GM12864 (cell line): ENCODE results near the gene PUM1.

Experiments
- DNase-seq: peaks from one replicate; pipeline ENCODE4 v3.0.0-alpha.2; 2011; ENCODE audit warnings: low read depth
- H3K4me3 ChIP-seq: 2 replicates; pipeline ENCODE4 v1.5.1; 2011; ENCODE audit warnings: mild to moderate bottlenecking, low read depth, low read length, control low read depth
- CTCF ChIP-seq: IDR thresholded peaks from 2 replicates; pipeline ENCODE4 v1.5.1; 2011; ENCODE audit warnings: low read depth, mild to moderate bottlenecking, moderate library complexity, low read length, control low read depth, inconsistent platforms; ENCODE audit errors: missing control alignments

PUM1 gene

DNA sequence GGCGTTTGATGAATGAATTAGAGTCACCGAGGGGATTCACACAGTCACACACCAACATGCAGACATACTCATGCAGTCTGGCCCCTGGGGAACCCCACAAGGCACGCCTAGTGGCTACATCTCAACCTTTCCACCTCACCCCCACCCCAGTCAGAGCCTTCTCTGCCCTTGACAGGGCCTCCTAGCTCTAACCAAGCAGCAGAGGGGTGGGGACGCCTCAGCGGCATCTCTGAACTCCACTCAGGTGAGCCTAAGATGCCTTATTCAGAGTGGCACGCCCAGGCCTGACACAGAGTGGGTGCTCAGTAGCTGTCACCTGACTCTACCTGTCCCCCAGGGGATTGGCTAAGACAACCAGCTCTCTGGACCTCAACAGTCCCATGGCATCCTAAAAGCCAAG, 153.3 kb downstream of the PUM1 start:
- no peak for TF ChIP-seq CTCF

GRCh38 chr1:30911059-30911954, 154.2 kb downstream of the PUM1 start:
- peak; percentile 89 for TF ChIP-seq CTCF
- H3K4me3 ChIP-seq = no peak overlapping the region
- no peak for DNase-seq

More for the DNA sequence above, 153.3 kb downstream of the PUM1 start:
- H3K4me3 ChIP-seq = no peak overlapping the region
- DNase-seq = no peak

GRCh38 chr1:30909365-30910068, 156.0 kb downstream of the PUM1 start:
- TF ChIP-seq CTCF = no peak
- H3K4me3 ChIP-seq = no peak overlapping the region
- no peak for DNase-seq

- no peak for TF ChIP-seq CTCF
- no peak for DNase-seq
- H3K4me3 ChIP-seq = no peak within 1 kb of the TSS
These were observed 156.7 kb downstream of the PUM1 start, which contains the start of gene SDC3 for GRCh38 chr1:30908696-30909364. Gene SDC3 (minus strand): TSS chr1:30908758. CDS start chr1:30908586, 172 bp downstream.

DNA sequence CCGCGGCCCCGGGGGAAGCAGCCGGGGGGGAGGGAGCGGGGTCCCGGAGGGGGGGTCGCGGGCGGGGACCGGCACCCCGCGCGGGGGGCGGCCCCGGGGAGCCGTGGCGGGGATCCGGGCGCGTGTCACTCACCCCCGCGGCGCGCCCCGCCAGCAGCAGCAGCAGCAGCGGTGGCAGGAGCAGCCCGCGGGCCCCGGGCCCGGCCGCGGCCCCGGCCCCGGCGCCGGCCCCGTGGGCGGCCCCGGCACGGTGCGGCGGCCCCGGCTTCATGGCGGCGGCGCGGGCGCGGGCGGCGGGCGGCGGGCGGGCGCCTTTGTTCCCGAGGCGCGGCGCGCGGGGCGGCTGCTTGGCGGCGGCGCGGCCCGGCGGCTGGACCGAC, 157.2 kb downstream of the PUM1 start:
- no peak overlapping the region for H3K4me3 ChIP-seq
- no peak for DNase-seq
- no peak for TF ChIP-seq CTCF

DNA sequence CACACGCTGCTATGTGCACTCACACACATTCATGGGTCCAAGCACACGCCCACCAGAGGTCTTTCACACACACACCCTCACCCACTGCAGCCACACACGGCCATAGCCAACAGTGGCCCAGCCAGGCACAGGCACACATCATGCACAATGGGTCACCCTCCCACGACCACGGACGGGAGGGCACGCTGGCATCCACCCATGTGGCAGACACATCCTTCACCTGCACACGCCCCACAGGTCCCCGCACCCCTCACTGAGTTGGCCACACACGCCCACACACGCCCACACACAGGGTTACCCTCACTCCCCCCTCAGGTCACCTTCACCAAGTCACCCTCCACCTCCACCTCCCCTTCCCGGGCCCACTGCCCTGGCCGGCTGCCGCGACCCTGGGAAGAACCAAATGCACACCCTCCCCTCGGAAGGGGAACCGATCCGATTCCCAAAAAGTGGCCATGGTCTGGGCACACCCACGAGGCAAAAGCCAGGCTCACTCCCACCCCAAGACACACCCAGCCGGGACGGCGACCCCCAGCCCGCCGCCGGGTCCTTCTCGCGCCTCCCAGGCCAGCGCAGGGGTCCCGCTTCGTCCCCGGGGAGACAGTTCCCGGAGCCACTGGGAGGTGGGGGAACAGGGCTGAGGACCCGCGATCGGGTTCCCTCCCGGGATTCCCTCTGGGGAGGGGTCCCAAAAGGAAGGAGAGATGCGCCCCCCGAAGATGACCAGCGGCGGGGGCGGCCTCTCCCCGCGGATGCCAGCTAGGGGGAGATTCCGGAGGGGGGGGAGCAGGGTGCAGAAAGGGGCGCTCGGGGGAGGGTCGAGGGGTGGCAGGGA, 157.8 kb downstream of the PUM1 start:
- TF ChIP-seq CTCF = no peak
- H3K4me3 ChIP-seq = no peak overlapping the region
- DNase-seq = no peak
